ENCODE results near the gene PLCG1.

GRCh38 chr20:41222296-41222695 lies 85.0 kb downstream of the PLCG1 start:
- TF ChIP-seq CTCF (IDR thresholded peaks at IDR 0.05; ENCODE audit: insufficient read depth, low read length, poor library complexity, severe bottlenecking), result no peak
- no peak for TF ChIP-seq EZH2phosphoT487 (conservative IDR thresholded peaks at IDR 0.05; ENCODE audit: low read length)

Measured in SU-DHL-6 (cell line).